H7 (cell line): Measurements from ENCODE around the gene ZFYVE28. TPM values are rescaled to one million over a fixed set of nuclear protein-coding genes. Genes with fewer than 3 reads are reported as not detected.
"Not testable (repeated sequence)": the region's sequence is repeated elsewhere in the genome, so short reads cannot be mapped to it uniquely, and the experiment has no call there.

Experiments used
- DNase-seq: peaks from one replicate; pipeline ENCODE4 v3.0.0; 2012
- H3K27me3 ChIP-seq: 2 replicates; pipeline ENCODE4 v1.6.0; 2011; ENCODE audit warnings: mild to moderate bottlenecking, low read length; ENCODE audit not compliant: control insufficient read depth, insufficient read depth
- H3K36me3 ChIP-seq: replicated peaks from 2 replicates; pipeline ENCODE4 v1.5.1; 2011; ENCODE audit warnings: low read length; ENCODE audit not compliant: control insufficient read depth, insufficient read depth
- H3K4me3 ChIP-seq: 2 replicates; pipeline ENCODE4 v1.5.1; 2011; ENCODE audit warnings: low read depth, mild to moderate bottlenecking, control low read depth, low read length, moderate library complexity; ENCODE audit not compliant: insufficient read depth
- total RNA-seq: library from RNA; depleted of rRNA; stranded (reverse); fragments of >200 nt; shearing (Covaris generic); gene quantifications from 2 replicates; pipeline ENCODE4 v1.2.3, GENCODE V29; 2014

The ZFYVE28 gene
- total RNA-seq, 1 experiment from 2014 or later: 2.1 TPM

DNA sequence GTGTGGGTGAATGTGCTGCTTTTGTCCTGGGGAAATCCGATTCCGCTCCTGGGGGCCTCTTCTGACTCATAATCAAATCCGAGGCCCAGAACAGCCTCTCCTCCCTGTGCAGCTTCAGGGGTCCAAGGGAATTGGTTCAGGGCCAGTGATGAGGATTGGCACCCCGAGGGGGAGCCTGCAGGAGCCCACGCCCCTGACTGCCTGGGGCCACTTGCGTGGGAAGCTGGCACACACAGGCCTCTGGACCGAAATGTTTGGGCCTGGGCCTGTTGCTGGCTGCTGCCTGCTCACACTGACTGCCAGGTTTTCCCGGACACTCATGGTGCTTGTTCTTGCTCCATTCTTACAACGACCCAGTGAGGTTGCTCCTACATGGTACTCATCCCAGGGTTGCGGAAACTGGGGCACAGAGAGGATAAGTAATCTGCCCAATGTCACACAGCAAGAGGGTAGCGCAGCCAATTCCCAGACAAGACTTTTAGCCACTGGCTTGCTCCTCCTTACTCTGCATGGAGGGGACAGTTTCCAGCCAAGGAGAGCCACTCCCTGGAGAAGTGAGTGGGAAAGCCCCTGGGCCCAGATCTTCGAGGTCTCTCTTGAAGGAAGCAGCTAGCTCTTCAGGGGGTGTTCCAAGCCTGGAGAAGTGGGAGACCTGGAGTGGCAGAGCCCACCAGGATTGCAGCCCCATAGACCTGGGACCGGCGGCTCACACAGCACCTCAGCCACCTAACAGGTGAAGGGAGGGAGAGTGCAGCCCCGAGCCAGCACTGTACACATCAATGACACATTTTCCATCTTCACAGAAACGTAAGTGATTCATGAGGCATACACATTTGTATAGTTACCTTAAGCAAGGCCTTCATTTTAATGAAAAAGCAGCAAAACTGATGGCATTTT lies 20.6 kb upstream of the ZFYVE28 start:
- DNase-seq: no peak

DNA sequence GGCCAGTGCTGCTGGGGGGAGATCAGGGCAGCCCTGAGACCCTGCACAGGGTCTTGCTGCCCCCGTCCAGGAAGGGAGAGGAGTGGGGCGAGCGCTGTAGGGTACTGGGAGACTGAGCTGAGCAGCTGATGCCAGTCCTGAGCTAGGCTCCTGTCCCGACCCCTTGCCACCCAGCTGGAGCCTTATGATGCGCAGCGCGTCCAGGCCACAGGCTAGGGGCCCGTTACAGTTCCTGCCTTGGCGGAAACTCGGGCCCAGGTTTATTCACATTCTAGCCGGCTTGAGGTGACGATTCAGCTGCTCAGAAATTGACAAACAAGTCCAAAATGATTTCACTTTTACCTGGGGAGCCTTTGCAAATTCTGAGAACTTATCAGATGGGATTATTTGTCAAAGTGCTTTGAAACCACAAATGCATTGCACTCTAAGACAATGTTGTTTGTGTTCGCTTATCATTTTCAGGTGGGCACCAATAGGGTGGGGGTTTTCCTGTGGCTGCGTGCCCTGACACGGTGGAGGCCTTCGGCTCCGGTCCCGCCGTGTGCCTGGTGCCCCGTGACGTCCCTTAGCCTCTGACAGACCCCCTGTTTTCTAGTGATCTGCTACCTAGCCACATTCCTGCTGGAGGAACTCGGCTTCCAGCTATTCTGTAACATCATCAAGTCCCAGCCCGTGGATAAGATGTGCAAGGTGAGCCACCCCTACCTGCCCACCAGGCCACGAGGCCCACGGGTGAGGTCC lies 19.2 kb upstream of the ZFYVE28 start:
- Histone ChIP-seq H3K27me3 (no peaks in the 10 kb centered on the region), H3K4me3 (no peak overlapping the region), H3K36me3 (no peaks in the 10 kb centered on the region)
- DNase-seq: no peak

More for the DNA sequence above, 20.6 kb upstream of the ZFYVE28 start:
- Histone ChIP-seq H3K27me3 (no peaks in the 10 kb centered on the region), H3K4me3 (no peak overlapping the region), H3K36me3 (no peaks in the 10 kb centered on the region)

DNA sequence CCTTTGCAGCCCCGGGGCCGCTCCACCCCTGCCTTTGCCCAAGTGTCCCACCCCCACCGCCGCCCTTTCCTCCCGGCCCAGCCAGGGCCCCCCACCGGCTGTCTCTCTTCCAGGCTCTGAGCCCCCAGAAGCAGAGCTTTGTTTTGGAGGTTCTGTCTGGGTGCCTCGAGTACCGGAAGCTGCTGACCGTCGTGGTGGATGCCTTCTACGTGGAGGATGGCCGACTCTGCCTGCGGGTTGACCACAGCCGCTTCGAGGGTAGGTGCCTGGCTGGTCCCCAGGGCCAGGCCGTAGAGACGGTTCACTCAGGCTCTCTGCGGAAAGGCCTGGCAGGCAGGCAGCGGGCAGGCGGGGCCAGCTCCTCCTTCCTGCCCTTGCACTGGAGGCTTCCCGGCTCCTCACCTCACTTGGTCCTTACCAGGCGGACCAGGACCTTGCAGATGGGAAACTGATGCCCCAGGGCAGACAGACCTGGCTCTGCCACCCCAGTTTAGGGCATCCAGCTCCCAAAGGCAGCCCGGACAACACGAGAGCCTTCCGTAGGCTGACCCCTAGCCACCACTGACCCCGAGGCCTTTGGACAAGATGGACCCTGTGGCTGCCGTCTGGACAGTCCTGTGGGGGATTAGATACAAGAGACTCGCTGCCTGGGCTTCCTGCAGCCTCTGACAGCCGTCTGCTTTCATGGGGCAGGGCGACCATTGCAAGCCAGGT lies 18.5 kb upstream of the ZFYVE28 start:
- DNase-seq: no peak
- no peaks in the 10 kb centered on the region for H3K36me3 ChIP-seq
- H3K4me3 ChIP-seq: no peak overlapping the region
- no peaks in the 10 kb centered on the region for H3K27me3 ChIP-seq

DNA sequence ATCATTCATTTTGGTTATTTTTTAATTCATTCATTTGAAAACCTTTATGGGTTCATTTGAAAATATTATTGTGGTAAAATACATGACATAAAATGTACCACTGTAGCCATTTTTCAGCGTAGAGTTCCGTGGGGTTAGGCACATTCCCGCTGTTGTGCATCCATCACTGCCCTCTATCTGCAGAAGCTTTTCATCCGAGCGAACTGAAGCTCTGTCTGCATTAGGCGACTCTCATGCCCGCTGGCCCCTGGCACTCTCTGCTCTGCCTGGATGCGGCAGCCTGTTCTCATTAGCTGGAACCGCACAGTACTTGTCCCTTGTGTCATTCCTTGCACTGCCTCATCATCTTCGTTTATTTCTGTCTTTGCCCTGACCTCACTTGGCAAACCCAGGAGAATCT lies 17.9 kb upstream of the ZFYVE28 start:
- Histone ChIP-seq H3K27me3 (no peaks in the 10 kb centered on the region), H3K36me3 (no peaks in the 10 kb centered on the region), H3K4me3 (no peak overlapping the region)
- no peak for DNase-seq

DNA sequence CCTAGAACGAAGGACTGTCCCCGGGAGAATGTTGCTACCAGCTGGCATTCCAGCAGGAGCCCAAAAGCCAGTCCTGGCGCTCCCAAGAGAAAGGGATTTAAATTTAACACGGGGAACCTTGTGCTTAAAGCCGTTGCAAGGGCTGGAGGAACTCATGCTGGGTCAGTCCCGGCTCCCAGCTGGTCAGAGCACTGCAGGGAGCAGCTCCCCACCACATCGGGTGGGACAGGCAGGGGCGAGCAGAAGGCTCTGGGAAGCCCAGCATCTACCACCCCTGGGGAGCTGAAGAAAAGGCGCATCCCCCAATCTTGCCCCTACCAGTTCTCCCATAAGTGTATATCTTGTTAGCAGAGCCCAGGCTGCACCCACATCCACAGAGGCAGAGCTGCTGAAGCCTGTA lies 16.0 kb upstream of the ZFYVE28 start:
- Histone ChIP-seq H3K36me3 (no peaks in the 10 kb centered on the region), H3K27me3 (no peaks in the 10 kb centered on the region), H3K4me3 (no peak overlapping the region)
- no peak for DNase-seq

DNA sequence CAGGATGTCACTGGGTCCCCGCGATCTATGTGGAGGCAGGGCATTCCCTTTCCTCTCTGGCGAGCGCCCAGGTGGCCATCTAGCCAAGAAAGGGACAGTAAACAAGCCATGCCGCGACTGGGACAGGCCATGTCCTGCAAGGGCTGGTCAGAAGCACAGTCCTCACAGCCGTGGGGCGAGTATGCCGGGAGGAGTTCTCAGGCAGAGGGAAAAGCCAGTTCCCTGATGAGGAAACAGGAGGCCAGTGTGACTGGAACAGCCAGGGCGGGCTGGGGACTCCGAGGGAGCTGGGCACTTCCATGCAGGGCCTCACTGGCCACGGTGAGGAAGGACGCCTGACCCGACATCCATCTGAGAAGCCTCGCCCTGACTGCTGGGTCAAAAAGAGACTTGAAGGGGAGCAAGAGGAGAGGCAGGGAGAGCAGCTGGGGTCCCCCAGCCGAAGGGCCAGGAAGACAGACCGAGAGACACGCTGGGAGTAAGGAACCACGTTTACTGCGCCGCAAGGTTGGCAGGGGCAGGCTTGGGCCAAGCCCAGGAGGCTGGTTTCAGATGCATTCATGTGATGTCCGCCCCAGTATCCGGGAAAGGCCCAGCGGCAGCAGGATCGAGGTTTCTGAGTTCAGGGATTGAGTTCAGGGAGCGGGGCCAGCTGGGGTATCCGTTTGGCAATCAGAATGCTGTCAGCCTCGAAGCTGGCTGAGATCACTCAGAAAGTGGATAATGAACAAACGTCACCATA lies 15.3 kb upstream of the ZFYVE28 start:
- Histone ChIP-seq H3K36me3 (no peaks in the 10 kb centered on the region), H3K4me3 (no peak overlapping the region), H3K27me3 (no peaks in the 10 kb centered on the region)
- DNase-seq: no peak

DNA sequence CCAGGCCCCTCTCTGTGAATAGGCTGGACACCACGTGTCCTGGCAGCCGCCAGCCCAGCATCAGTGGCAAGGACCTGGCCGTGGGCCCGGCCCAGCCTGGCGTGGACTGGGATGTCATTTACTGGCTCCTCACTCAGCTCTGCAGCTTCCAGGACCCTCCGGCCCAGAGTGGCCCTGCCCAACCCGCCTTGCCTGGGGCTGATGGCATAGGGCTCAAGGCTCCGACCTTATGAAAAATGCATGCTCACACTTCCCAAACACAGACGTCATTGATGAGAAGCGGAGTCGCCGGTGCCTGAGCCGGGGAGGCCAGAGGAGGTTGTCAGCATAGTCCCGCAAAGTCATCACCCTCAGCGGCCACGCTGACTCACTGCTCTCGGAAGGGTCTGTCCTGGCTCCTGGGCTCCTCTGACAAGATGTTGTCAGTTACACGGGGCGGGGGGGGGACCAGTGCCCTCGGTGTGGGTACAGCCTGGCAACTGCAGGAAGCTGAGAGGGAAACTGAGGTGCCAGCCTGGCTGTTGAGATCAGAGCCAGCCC lies 14.6 kb upstream of the ZFYVE28 start:
- Histone ChIP-seq H3K36me3 (no peaks in the 10 kb centered on the region), H3K27me3 (no peaks in the 10 kb centered on the region), H3K4me3 (no peak overlapping the region)
- DNase-seq: no peak

DNA sequence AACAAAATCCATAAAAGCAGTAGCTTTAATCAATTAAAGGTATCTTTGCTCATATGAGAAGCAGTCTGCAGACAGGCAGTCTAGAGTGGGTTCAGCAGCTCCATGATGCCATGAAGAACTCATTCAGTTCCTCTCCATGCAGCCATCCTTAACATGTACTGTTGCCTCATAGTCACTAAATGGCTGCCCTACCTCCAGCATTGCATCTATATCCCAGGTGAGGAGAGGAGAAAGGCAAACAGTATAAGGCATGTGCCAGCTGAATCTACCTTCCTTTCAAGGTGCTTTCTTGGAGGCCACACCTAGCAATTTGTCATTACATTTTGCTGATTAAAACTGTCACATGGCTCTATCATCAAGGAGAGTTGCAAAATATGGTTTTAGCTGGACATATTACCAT lies 13.6 kb upstream of the ZFYVE28 start:
- Histone ChIP-seq H3K27me3 (no peaks in the 10 kb centered on the region), H3K4me3 (no peak overlapping the region), H3K36me3 (no peaks in the 10 kb centered on the region)
- no peak for DNase-seq

DNA sequence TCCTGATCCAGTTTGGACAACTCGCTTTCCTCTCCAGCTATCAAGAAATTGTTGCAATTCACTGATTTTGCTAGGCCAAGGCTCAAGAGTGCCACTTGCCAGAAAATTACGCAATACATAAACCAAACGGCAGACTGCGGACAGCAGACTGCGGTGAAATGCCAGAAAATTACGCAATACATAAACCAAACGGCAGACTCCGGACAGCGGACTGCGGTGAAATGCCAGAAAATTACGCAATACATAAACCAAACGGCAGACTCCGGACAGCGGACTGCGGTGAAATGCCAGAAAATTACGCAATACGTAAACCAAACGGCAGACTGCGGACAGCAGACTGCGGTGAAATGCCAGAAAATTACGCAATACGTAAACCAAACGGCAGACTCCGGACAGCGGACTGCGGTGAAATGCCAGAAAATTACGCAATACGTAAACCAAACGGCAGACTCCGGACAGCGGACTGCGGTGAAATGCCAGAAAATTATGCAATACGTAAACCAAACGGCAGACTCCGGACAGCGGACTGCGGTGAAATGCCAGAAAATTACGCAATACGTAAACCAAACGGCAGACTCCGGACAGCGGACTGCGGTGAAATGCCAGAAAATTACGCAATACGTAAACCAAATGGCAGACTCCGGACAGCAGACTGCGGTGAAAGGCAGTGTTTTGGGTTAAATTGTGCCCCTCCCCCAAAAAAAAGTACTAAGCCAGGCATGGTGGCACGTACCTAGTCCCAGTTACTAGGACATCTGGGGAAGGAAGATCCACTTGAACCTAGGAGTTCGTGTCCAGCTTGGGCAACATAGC lies 11.7 kb upstream of the ZFYVE28 start:
- H3K36me3 ChIP-seq, H3K27me3 ChIP-seq, DNase-seq, H3K4me3 ChIP-seq: not testable (repeated sequence)

DNA sequence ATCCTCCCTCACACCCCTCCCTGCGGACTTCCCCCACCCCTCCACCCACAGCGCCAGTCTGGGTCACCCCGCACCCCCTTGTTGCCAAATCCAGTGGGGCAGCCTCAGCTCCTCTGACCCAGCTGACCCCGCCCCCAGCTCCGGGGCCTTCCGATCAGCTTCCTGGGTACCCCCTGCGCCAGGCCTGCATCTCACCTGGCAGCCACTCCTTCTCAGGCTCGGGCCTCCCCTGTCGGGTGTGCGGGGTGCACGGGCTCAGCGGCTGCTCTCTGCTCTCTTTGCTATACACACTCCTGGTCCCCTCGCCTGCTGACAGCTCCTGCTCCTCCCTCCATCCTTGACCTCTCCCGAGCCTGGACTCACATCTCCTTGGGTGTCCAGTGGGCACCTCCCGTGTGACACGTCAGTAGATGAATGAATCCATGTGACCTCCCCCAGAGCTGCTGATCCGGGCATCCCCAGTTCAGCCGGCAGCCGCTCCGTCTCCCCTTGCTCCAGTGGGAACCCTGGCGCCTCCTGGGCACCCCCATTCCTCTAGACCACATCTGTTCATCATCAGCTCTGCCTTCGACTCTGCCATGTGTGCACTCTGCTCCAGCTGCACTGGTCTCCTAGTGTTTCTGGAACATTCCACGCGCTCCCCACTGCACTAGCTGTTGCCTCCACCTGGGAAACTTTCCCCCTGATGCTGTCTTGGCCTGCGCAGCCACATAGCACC lies 10.2 kb upstream of the ZFYVE28 start:
- Histone ChIP-seq H3K36me3 (no peaks in the 10 kb centered on the region), H3K27me3 (no peaks in the 10 kb centered on the region), H3K4me3 (no peak overlapping the region)
- DNase-seq: no peak

DNA sequence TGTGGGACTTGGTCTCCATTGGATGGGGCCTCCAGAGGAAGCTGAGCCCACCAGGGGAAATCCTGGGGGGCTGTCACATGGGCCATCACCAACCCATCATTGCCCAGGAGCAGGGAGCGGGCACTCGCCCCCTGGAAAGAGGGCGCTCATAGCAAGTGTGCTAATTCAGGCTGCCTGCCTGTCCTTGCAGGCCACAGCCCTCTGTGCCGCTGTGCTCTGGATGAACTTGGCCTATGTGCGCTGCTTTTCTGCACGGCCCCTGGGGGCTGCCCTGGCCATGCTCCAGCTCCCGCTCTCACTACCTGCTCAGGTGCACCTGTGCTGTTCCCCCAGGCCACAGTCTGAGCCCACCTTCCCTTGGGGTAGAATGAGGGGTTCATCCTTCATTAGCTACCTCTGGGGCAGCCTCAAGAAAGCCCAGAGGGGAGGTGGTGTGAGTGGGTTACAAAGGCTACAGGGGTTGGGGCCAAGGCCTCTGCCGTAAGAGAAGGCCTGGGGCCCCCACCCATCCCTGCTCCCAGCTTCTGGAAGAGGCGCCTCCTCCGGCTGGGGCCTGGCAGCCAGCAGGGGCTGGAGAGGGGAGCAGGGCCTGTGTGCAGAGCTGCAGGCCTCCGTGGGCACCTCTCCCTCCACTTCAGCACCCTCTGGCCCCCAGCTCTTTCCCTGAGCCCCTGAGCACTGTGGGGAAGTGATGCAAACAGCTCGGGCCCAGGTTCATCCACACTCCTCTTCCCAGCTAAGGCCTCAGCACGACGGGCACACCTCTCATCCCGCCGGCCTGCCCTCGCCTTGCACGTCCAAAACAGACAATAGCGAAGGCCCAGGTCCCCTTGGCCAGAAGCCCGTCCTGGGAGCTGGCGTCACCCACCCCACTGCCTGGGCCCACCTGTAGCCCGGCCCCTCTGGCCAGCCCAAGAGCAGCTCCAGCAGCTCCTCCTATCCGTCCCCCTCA lies 9.2 kb upstream of the ZFYVE28 start:
- H3K36me3 ChIP-seq: no peaks in the 10 kb centered on the region
- H3K27me3 ChIP-seq: no peaks in the 10 kb centered on the region
- DNase-seq: no peak
- H3K4me3 ChIP-seq: no peak overlapping the region

DNA sequence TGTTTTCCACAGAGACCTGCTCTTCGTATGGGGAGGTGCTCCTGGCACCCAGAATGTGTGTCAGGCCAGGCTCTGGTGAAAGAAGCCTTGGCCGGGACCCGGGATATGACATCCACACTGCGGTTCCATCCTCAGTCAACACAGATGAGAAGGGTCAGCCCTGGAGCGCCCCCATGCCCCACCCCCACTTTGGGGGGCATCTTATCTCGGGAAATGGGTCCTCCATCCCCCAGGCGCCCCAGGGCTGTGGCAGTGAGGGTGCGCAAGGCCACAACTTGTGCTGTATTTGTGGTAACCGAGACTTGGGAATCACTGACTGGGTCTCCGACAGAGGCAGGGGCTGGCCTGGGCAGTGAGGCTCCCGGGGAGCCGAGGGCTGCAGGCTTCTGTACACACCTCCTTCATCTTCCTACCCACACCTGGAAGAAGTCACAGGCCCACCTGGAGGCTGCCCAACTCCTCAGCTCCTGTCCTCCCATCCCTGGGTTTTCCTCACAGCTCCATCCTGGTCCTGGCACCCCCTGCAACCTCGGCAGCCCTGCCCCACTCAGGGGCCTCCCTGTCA lies 8.3 kb upstream of the ZFYVE28 start:
- DNase-seq: no peak
- no peaks in the 10 kb centered on the region for H3K36me3 ChIP-seq
- 0 out of 2 replicates have a peak, but pooled peaks cover 1% of the 10 kb centered on the region for H3K27me3 ChIP-seq
- H3K4me3 ChIP-seq: no peak overlapping the region
